Measurements from ENCODE around the gene MCM9. TPM values are rescaled to one million over a fixed set of nuclear protein-coding genes. Genes with fewer than 3 reads are reported as not detected.

The MCM9 gene
- total and polyA plus RNA-seq, 2 of the 4 experiments (the other 2 are of a cell fraction): 3.5 to 7.2 TPM

- ATAC-seq (ENCODE audit: low read depth) (no peak), DNase-seq (no peak)
- no peak overlapping the region for H2BK5ac ChIP-seq (ENCODE audit: low read depth, low read length, poor library complexity, severe bottlenecking)
- no peak overlapping the region for H3K27ac ChIP-seq (ENCODE audit: insufficient read depth, low read length)
- intact Hi-C loops (cut with micrococcal nuclease) (no loop called here), dilution Hi-C loops (cut with HindIII; ENCODE audit: low sequenced_read_pairs, unreplicated experiment) (no loop called here), in situ Hi-C loops (cut with MboI; ENCODE audit: low sequenced_read_pairs) (no loop called here)
- no peaks in the 10 kb centered on the region for H3K9me3 ChIP-seq (ENCODE audit: control insufficient read depth, insufficient read depth, low read length)
- no peak overlapping the region for H2BK120ac ChIP-seq (ENCODE audit: low read depth, low read length)
- no peaks in the 10 kb centered on the region for H3K4me1 ChIP-seq (ENCODE audit: control insufficient read depth, insufficient read depth, low read length)
- H4K8ac ChIP-seq (ENCODE audit: low read depth in 2 of 2, low read length in 2 of 2): no peak overlapping the region
- H3K4me3 ChIP-seq (ENCODE audit: insufficient read depth, low read depth, low read length): no peak overlapping the region
- TF ChIP-seq CHD1 (IDR thresholded peaks at IDR 0.05; ENCODE audit: low read depth, low read length) (no peak), BHLHE40 (IDR thresholded peaks at IDR 0.05; ENCODE audit: low read depth, low read length) (no peak), CEBPB (IDR thresholded peaks at IDR 0.05; ENCODE audit: low read depth, low read length) (no peak), CTCF (conservative IDR thresholded peaks at IDR 0.05; ENCODE audit: low read depth, low read length) (no peak), NFE2L2 (IDR thresholded peaks at IDR 0.05; ENCODE audit: low read depth, low read length) (no peak), POLR2A (IDR thresholded peaks at IDR 0.05; ENCODE audit: low read depth, low read length) (no peak), RCOR1 (IDR thresholded peaks at IDR 0.05; ENCODE audit: insufficient replicate concordance, low read length) (no peak), MXI1 (IDR thresholded peaks at IDR 0.05; ENCODE audit: borderline replicate concordance, low read depth, low read length) (no peak), FOS (IDR thresholded peaks at IDR 0.05; ENCODE audit: low read depth, low read length) (no peak), MAFK (IDR thresholded peaks at IDR 0.05; ENCODE audit: low read depth, low read length) (no peak), USF2 (IDR thresholded peaks at IDR 0.05; ENCODE audit: low read depth, low read length) (no peak), RAD21 (IDR thresholded peaks at IDR 0.05; ENCODE audit: low read length) (no peak), RFX5 (IDR thresholded peaks at IDR 0.05; ENCODE audit: low read depth, low read length) (no peak), MAZ (IDR thresholded peaks at IDR 0.05; ENCODE audit: borderline replicate concordance, low read depth, low read length) (no peak), ELK1 (IDR thresholded peaks at IDR 0.05; ENCODE audit: borderline replicate concordance, low read depth, low read length) (no peak), SMC3 (IDR thresholded peaks at IDR 0.05; ENCODE audit: low read depth, low read length) (no peak)
- no peak overlapping the region for H2BK15ac ChIP-seq (ENCODE audit: low read depth, low read length)
- H2AK5ac ChIP-seq (ENCODE audit: low read depth, low read length): no peak overlapping the region
- H3K14ac ChIP-seq (replicated peaks; ENCODE audit: low read depth, low read length): no peak overlapping the region
- H3K79me1 ChIP-seq (ENCODE audit: low read depth in 1 of 2, low read length in 2 of 2): no peaks in the 10 kb centered on the region
- H3K18ac ChIP-seq (ENCODE audit: low read depth, low read length): no peak overlapping the region
- POLR2A ChIA-PET (ENCODE audit: unreplicated experiment): no interaction called here
- H3K4ac ChIP-seq (ENCODE audit: low read depth, low read length): no peak overlapping the region
- WGBS, 2 experiments (ENCODE audit: extremely low coverage in 2 of 2, insufficient read length in 1 of 2): no CpG with 5 or more reads among the region's 3 CpGs
- no TSS peak for BruUV-seq (replicated peaks)
- no peaks in the 10 kb centered on the region for H3K9me1 ChIP-seq (ENCODE audit: insufficient read depth, low read length)
- CTCF ChIA-PET: interaction anchor here (1.0 kb wide), 1 partner anchor 140 kb away, joined by 5 read pairs; no protein-coding TSS in a partner anchor
- H3K56ac ChIP-seq (ENCODE audit: extremely low read depth, insufficient read depth, low read length): no peak overlapping the region
- no peak overlapping the region for H2AK9ac ChIP-seq (replicated peaks; ENCODE audit: low read depth, low read length, poor library complexity)
- H3K4me2 ChIP-seq (ENCODE audit: low read depth, low read length): no peak overlapping the region
- no peak overlapping the region for H4K91ac ChIP-seq (ENCODE audit: insufficient read depth, low read depth, low read length)
- H2AFZ ChIP-seq (replicated peaks; ENCODE audit: low read length, poor library complexity): no peak overlapping the region
- no peak overlapping the region for H4K5ac ChIP-seq (ENCODE audit: low read depth, low read length)
- no peak overlapping the region for H2BK20ac ChIP-seq (ENCODE audit: low read depth, low read length)
- no peaks in the 10 kb centered on the region for H3K36me3 ChIP-seq (ENCODE audit: control insufficient read depth, insufficient read depth, low read length)
- H3K23ac ChIP-seq (ENCODE audit: low read depth, low read length): no peak overlapping the region
- H3K9ac ChIP-seq (ENCODE audit: low read depth, low read length): no peak overlapping the region
- no peaks in the 10 kb centered on the region for H4K20me1 ChIP-seq (ENCODE audit: insufficient read depth, low read length)
- no peaks in the 10 kb centered on the region for H3K27me3 ChIP-seq (ENCODE audit: control insufficient read depth, insufficient read depth, low read length)
Observed at GRCh38 chr6:118970866-118971265, 35.9 kb upstream of the MCM9 start.

Data from IMR-90 (cell line).